HuH-7.5 (cell line): ENCODE results near the gene OTULINL.
"Not testable (repeated sequence)": the region's sequence is repeated elsewhere in the genome, so short reads cannot be mapped to it uniquely, and the experiment has no call there.

Source experiments
- DNase-seq: peaks from one replicate; pipeline ENCODE4 v3.0.0; 2011; ENCODE audit warnings: low spot score

OTULINL gene

DNA sequence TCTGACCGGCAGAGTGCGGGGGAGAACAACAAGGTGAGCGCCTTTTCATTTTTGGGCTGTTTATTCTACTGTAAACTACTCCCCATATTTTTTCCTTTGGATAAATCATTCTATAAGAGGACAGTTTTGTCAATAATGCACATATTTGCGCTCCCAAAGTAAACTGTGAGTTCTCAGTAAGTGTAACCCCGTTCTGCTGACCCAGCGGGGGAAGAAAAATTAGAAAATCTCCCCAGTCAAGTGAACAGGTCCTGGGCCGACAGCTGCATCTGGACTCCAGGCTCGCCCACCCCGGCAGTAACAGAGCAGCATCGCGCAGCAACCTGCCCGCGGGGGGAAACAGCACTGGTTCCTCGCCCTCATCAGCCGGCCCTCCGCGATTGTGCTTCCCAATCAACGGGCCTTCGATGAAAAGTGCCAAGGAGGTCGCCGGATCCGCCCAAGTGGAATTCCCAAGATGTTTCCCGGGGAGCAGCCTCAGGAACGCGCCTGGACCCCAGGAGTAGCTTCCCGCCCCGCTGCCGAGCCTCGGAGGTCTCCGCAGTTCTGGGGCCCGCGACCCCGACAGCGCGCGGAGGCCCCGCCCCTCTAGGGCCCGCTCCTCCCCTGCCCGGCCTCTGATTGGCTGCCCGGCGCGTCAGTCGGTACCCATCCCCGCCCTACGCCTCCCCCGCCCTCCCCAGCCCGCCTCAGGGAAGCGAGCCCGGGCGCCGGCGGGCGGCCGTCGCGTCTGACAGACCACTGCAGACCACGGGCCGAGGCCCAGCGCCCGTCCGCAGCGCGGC is at the start of gene OTULINL:
Gene OTULINL, plus strand, starts transcription at position 687 of the 785 bp plus-strand sequence. CDS start 103 bp downstream, outside the sequence.
- peak; percentile 80 for DNase-seq

DNA sequence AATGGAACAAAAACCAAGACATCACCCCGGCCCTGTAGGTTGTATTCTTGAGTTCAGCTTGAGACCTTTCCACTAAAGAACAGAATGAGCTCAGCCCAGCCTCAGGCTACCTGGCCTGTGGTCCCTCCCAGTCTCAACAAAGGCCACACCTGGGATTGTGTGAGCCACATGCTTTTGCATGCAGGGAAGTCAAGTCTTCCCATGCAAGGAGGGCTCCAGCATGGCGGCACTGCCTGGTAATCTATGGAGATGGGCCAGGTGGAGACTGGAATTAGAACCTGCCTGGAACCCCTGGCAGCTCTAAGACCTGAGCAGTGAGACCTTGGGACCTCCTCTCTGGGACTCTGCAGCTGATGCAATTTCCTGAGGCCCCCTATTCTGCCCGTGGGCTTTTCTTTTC is 49.4 kb upstream of the OTULINL start:
- DNase-seq: no peak

- DNase-seq: no peak
Measured at GRCh38 chr5:14534773-14535172, 46.8 kb upstream of the OTULINL start.

GRCh38 chr5:14545308-14545707 is 36.3 kb upstream of the OTULINL start:
- DNase-seq: no peak

- no peak for DNase-seq
Measured at GRCh38 chr5:14545862-14546261, 35.7 kb upstream of the OTULINL start.

GRCh38 chr5:14547666-14548065 is 33.9 kb upstream of the OTULINL start:
- no peak for DNase-seq

- DNase-seq: peak; percentile 22
Measured at GRCh38 chr5:14551211-14551610, 30.4 kb upstream of the OTULINL start.

GRCh38 chr5:14552017-14552416 is 29.6 kb upstream of the OTULINL start:
- DNase-seq: no peak

- DNase-seq: not testable (repeated sequence)
Measured at GRCh38 chr5:14554288-14554687, 27.3 kb upstream of the OTULINL start.

- no peak for DNase-seq
Measured at GRCh38 chr5:14556015-14556414, 25.6 kb upstream of the OTULINL start.

GRCh38 chr5:14557203-14557770 is 24.3 kb upstream of the OTULINL start:
- DNase-seq: no peak

- DNase-seq: no peak
Measured at GRCh38 chr5:14557791-14558415, 23.7 kb upstream of the OTULINL start.

DNA sequence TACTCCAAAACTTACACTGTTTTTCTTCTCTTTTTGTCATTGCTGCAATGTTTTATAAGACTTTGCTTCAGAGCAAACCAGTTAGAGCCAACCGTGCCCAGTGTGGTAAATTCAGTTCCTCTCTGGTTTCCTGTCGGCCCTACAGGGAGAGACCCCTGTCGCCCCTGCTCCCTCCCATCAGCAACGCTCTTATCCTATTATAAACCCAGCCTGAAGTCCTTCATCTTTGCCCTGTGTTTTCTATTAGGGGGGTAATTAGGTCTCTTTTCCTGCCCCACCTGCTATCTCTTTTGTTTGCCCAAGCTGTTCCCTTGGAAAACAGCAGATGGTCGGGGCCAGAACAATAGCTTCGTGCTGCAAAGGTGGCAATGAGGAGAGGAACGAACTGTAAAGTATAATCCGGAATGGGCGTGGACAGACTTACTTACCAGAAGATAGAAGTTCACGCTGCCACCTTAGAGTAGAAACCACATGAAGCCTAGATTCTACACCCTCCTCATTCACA is 21.4 kb upstream of the OTULINL start:
- no peak for DNase-seq

- no peak for DNase-seq
Measured at GRCh38 chr5:14561741-14562140, 19.9 kb upstream of the OTULINL start.

- no peak for DNase-seq
Measured at GRCh38 chr5:14568333-14568732, 13.3 kb upstream of the OTULINL start.

- DNase-seq: peak; percentile 75
Measured at GRCh38 chr5:14569948-14570691, 11.5 kb upstream of the OTULINL start.

GRCh38 chr5:14571901-14572300 is 9.7 kb upstream of the OTULINL start:
- DNase-seq: no peak

GRCh38 chr5:14572385-14572784 is 9.2 kb upstream of the OTULINL start:
- DNase-seq: no peak

- no peak for DNase-seq
Measured at GRCh38 chr5:14572836-14573235, 8.8 kb upstream of the OTULINL start.

- no peak for DNase-seq
Measured at GRCh38 chr5:14574096-14574495, 7.5 kb upstream of the OTULINL start.

DNA sequence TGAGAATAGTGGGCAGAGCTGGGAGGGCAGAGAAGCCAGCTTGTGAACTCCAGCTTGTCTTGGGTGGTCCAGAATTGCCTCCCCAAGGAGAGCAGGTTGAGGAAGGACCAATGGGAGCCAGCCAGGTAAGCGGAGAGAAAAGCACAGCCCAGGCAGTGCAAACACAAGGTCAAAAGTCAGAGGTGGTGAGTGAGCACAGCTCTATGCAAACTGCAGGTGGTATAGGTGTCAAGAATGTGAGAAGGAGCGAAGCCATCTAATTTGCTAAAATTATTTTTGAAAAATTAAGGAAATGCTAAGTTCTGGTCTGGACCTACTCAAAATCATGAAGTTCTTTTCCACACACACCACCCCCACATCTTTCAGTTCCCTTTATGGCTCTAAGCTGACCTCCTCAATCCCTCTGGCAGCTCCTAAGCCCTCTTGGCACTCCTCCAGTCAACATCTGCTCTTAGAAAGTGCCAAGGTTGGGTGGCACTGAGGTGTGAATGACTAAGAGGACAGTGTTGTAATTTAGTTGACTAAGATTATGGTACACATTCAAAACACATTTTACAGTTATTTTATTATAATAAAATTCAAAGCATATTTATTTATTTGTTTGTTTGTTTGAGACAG is 6.6 kb upstream of the OTULINL start:
- no peak for DNase-seq

GRCh38 chr5:14576206-14576605 is 5.4 kb upstream of the OTULINL start:
- DNase-seq: no peak
